ENCODE data around the gene RORB. TPM values are rescaled to one million over a fixed set of nuclear protein-coding genes. Genes with fewer than 3 reads are reported as not detected.

Gene RORB
- polyA plus RNA-seq, 1 experiment, result not detected

GRCh38 chr9:74718709-74719108, 221.6 kb downstream of the RORB start:
- no peak for DNase-seq (ENCODE audit: low read depth)
- CTCF ChIA-PET, result no interaction called here
- no peaks in the 10 kb centered on the region for H3K36me3 ChIP-seq (ENCODE audit: control insufficient read depth, insufficient read depth, low read length)
- TF ChIP-seq CTCF (IDR thresholded peaks at IDR 0.05; ENCODE audit: insufficient read depth, low read depth, low read length), result no peak
- POLR2A ChIA-PET, result no interaction called here
- H3K4me3 ChIP-seq (ENCODE audit: low read depth, low read length), result no peak overlapping the region
- H3K27me3 ChIP-seq (ENCODE audit: control insufficient read depth, insufficient read depth, low read length), result no peaks in the 10 kb centered on the region

GRCh38 chr9:74719306-74719705, 222.2 kb downstream of the RORB start:
- ChIA-PET POLR2A (no interaction called here), CTCF (no interaction called here)
- no peak for DNase-seq (ENCODE audit: low read depth)
- Histone ChIP-seq H3K4me3 (ENCODE audit: low read depth, low read length) (no peak overlapping the region), H3K27me3 (ENCODE audit: control insufficient read depth, insufficient read depth, low read length) (no peaks in the 10 kb centered on the region), H3K36me3 (ENCODE audit: control insufficient read depth, insufficient read depth, low read length) (no peaks in the 10 kb centered on the region)
- no peak for TF ChIP-seq CTCF (IDR thresholded peaks at IDR 0.05; ENCODE audit: insufficient read depth, low read depth, low read length)

- DNase-seq (ENCODE audit: low read depth), result no peak
- Histone ChIP-seq H3K36me3 (ENCODE audit: control insufficient read depth, insufficient read depth, low read length) (no peaks in the 10 kb centered on the region), H3K27me3 (ENCODE audit: control insufficient read depth, insufficient read depth, low read length) (no peaks in the 10 kb centered on the region), H3K4me3 (ENCODE audit: low read depth, low read length) (no peak overlapping the region)
- CTCF ChIA-PET, result no interaction called here
- POLR2A ChIA-PET, result no interaction called here
- no peak for TF ChIP-seq CTCF (IDR thresholded peaks at IDR 0.05; ENCODE audit: insufficient read depth, low read depth, low read length)
These were observed 224.8 kb downstream of the RORB start for GRCh38 chr9:74721696-74722660.

GRCh38 chr9:74724317-74724716, 227.2 kb downstream of the RORB start:
- no peaks in the 10 kb centered on the region; the same call in 1 of the 2 replicates for H3K27me3 ChIP-seq (ENCODE audit: control insufficient read depth, insufficient read depth, low read length)
- no peak overlapping the region for H3K4me3 ChIP-seq (ENCODE audit: low read depth, low read length)
- ChIA-PET CTCF (no interaction called here), POLR2A (no interaction called here)
- no peak for DNase-seq (ENCODE audit: low read depth)
- no peak for TF ChIP-seq CTCF (IDR thresholded peaks at IDR 0.05; ENCODE audit: insufficient read depth, low read depth, low read length)
- H3K36me3 ChIP-seq (ENCODE audit: control insufficient read depth, insufficient read depth, low read length), result no peaks in the 10 kb centered on the region

- CTCF ChIA-PET, result interaction anchor here (0.9 kb wide), 1 partner anchor 1525 kb away, joined by 3 read pairs; no protein-coding TSS in a partner anchor
- Histone ChIP-seq H3K4me3 (ENCODE audit: low read depth, low read length) (no peak overlapping the region), H3K36me3 (ENCODE audit: control insufficient read depth, insufficient read depth, low read length) (no peaks in the 10 kb centered on the region), H3K27me3 (ENCODE audit: control insufficient read depth, insufficient read depth, low read length) (no peaks in the 10 kb centered on the region; the same call in none of the 2 replicates)
- no peak for TF ChIP-seq CTCF (IDR thresholded peaks at IDR 0.05; ENCODE audit: insufficient read depth, low read depth, low read length)
- DNase-seq (ENCODE audit: low read depth), result no peak
- POLR2A ChIA-PET, result no interaction called here
These were observed 229.4 kb downstream of the RORB start for GRCh38 chr9:74726581-74726980.

All from BJ (cell line).